Pancreas (tissue), 10 donors: ENCODE results near the gene SLC39A2. TPM values are rescaled to one million over a fixed set of nuclear protein-coding genes. Genes with fewer than 3 reads are reported as not detected.

Source experiments
- ATAC-seq, 4 donors: fragments of 200-7000 bp; cut with Tn5 transposase; one replicate each; pipeline versions ENCODE4 v1.8.0 to v1.9.1; 2020; ENCODE audit warnings: mild to moderate bottlenecking in 4 of 4, moderate library complexity in 4 of 4
- DNase-seq, 6 donors: peaks; one replicate each; pipeline ENCODE4 v3.0.0-alpha.2; 2020
- FAIRE-seq: peaks from 2 replicates; lab custom pipeline; 2012; peaks lifted over from hg19 to GRCh38; lab: Jason Lieb, UNC
- H3K27ac ChIP-seq, 4 donors: fragments of 200-600 bp; sonication (generic); 1 replicate in 3 of 4; 2 replicates in 1 of 4; pipeline versions ENCODE4 v1.5.0 to v1.8.0; 2020
- H3K27me3 ChIP-seq, 4 donors: fragments of 200-600 bp; one replicate each; pipeline ENCODE4 v1.8.0; 2021
- H3K36me3 ChIP-seq, 3 donors: fragments of 200-600 bp; sonication (generic) in 1 of 3; one replicate each; pipeline versions ENCODE4 v1.5.0 to v1.8.0; 2020 to 2021
- H3K4me1 ChIP-seq, 3 donors: fragments of 200-600 bp; one replicate each; pipeline ENCODE4 v1.8.0; 2021
- H3K4me3 ChIP-seq, 4 donors: fragments of 200-600 bp; sonication (generic) in 2 of 4; one replicate each; pipeline versions ENCODE4 v1.5.0 to v1.8.0; 2020 to 2021
- H3K9me3 ChIP-seq, 4 donors: fragments of 200-600 bp; one replicate each; pipeline ENCODE4 v1.8.0; 2021
- CTCF ChIP-seq, 4 donors: fragments of 200-600 bp; sonication (generic) in 3 of 4; IDR thresholded peaks; one replicate each; pipeline versions ENCODE4 v1.5.0 to v1.8.0; 2021; ENCODE audit warnings: antibody characterized with exemption in 4 of 4
- WGBS, 2 donors: extraction: QIAGEN DNeasy Blood & Tissue Kit; methylation state at CpG; one replicate each; pipeline ENCODE4 v1.1.7; 2013; 5-methylcytosine and 5-hydroxymethylcytosine counted together
- intact Hi-C, 3 donors: fragments of 100-400 bp; cut with DNase I; formaldehyde crosslinking; loops; one replicate each; pipeline versions ENCODE4 v1.11.1 to v1.14.2; 2022
- polyA plus RNA-seq, 2 donors: library from polyadenylated mRNA; stranded (reverse); fragments of 200-250 nt; gene quantifications; one replicate each; pipeline ENCODE4 v1.2.3, GENCODE V29; 2013
- total RNA-seq, 6 donors: library from RNA; stranded (reverse); fragmentation: NEBNext Ultra II Directional in 4 of 6; extraction: Animal tissue kit (Norgen Biotek cat#: 25700) in 4 of 6; gene quantifications; one replicate each; pipeline versions ENCODE4 v1.2.1 to v1.2.4, GENCODE V29; 2021 to 2023
- donor health status: healthy with polysubstance abuse.
- donor health status: DM: no; HTN: no; CAD: no; lungs with moderate emphysema.
- donor health status: DM: no; HTN: no; CAD: no.
- donor health status: control.
- donor health status: control.
- donor health status: Bipolar disorder and iron deficiency.
- donor health status: DM: yes; HTN: yes; CAD: no.
- donor health status: DM: no; HTN: no; CAD: no.
- donor health status: DM: no; HTN: no; CAD: no.
- donor health status: DM: yes; HTN: yes; CAD: no.

Gene SLC39A2
- total and polyA plus RNA-seq, 8 donors = 0.09 TPM; not detected in 7

DNA sequence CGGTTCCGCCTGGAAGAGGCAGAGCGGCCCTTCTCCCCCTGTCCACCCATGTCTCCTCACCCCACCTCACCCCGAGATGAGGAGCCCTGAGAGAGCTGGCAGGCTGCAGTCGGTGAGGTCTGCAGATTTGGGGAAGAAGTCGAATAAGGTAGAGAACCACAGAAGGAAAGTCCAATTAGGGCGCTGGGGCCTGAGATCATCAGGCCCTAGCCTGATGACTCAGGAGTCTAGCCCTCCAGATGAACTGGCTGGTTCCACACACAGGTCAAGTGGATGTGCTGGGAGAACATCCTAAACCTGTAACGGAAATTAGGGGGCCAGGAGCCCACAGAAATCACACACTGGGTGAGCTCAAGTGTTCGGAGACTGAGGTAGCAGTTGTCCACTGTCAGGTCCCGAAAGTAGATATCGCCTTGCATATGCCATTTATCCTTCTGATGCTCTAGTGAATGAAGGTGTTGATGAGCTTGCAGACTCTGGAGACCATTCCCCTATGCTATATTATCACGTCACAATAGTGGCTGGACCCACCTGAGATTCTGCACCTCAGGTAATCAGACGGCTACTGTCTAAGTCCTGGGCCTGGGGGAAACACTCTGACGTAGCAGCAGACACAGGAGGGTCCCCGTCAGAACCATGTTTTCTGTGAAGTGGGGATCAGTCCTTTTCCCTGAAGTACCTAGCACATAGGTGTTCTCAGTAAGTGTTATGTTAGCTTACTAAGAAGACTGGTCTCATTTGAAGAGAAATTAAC, 10.2 kb upstream of the SLC39A2 start:
- intact Hi-C loops = no loop called here
- Histone ChIP-seq H3K4me1 (peaks cover 5 to 28% (median 16%) of the 10 kb centered on the region in 3 donors), H3K4me3 (peak overlapping the region in 2 of 4 donors; percentile 89 to 95), H3K36me3 (peaks cover 0 to 18% (median 9%) of the 10 kb centered on the region in 3 donors), H3K27me3 (no peaks in the 10 kb centered on the region), H3K9me3 (no peaks in the 10 kb centered on the region), H3K27ac (peak overlapping the region; percentile 0 to 82 (median 43))
- WGBS, 2 donors = 90 to 91% methylated on average over 15 of the region's 15 CpGs
- TF ChIP-seq CTCF (IDR thresholded peaks at IDR 0.05) = no peak
- no peak for ATAC-seq
- DNase-seq = no peak
- FAIRE-seq = no peak

DNA sequence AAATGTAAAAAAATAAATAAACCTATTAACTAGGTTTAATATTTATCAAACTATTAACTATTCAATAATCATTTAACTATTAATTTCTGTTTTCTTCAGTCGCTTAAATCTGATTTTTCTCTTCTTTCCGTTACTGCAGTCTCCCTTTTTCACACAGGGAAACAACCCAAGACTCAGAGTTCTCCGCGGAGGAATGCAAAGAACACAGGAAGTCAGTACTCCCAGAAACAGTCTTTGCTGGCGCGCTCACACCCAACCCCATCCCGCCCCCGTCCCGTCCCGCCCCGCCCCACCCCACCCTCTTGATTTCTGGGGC, 9.7 kb upstream of the SLC39A2 start:
- no peaks in the 10 kb centered on the region for H3K27me3 ChIP-seq
- peak overlapping the region; percentile 13 to 82 (median 63) for H3K27ac ChIP-seq
- intact Hi-C loops = no loop called here
- whole genome bisulfite sequencing, 2 donors = 1% methylated on average over 11 of the region's 11 CpGs
- no peak for TF ChIP-seq CTCF (IDR thresholded peaks at IDR 0.05)
- no peak for DNase-seq
- peak overlapping the region in 2 of 4 donors; percentile 89 to 95 for H3K4me3 ChIP-seq
- H3K9me3 ChIP-seq = no peaks in the 10 kb centered on the region
- peaks cover 0 to 23% (median 10%) of the 10 kb centered on the region in 3 donors for H3K36me3 ChIP-seq
- no peak for ATAC-seq
- no peak for FAIRE-seq
- H3K4me1 ChIP-seq = peaks cover 5 to 28% (median 16%) of the 10 kb centered on the region in 3 donors

DNA sequence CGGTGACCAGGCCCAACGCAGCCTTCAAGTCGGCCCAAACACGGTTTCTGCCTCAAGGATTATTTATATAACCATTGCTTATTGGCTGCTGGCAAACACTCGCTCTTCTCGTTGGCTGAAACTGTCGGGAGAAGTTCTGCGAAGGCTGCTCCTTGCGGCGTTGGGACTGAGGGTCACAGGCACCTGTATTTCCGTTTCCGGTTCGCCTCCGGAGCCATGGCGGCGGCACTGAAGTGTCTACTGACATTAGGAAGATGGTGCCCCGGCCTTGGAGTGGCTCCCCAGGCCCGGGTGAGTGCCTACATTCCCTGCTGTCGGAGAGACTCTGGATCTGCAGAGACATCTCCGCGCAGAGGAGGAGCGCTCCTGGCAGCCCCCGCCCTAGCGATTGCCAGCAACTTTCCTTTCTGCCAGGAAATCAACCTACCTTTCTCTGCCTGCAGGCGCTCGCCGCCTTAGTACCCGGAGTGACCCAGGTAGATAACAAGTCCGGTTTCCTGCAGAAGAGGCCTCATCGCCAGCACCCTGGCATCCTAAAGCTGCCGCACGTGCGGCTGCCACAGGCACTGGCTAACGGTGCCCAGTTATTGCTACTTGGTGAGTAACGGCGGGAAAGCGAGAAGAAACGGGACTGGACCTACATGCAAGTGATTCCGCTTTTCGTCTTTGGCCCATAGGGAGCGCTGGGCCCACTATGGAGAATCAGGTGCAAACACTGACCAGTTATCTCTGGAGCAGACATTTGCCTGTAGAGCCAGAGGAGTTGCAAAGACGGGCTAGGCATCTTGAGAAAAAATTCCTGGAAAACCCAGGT, 9.1 kb upstream of the SLC39A2 start, which contains the start of gene METTL17:
Gene METTL17 (plus strand): TSS at position 194 of the 814 bp plus-strand sequence. CDS start 23 bp downstream, at position 217.
- H3K4me3 ChIP-seq = peak within 1 kb of the TSS; percentile 81 to 96 (median 92)
- H3K27ac ChIP-seq = peak within 1 kb of the TSS; percentile 13 to 82 (median 63)
- ATAC-seq = peak; percentile 94 to 98 (median 96)
- no peaks in the 10 kb centered on the region for H3K27me3 ChIP-seq
- H3K9me3 ChIP-seq = no peaks in the 10 kb centered on the region
- 0% methylated on average over 42 of the region's 42 CpGs for WGBS, 2 donors
- peaks cover 5 to 29% (median 16%) of the 10 kb centered on the region in 3 donors for H3K36me3 ChIP-seq
- intact Hi-C loops = no loop called here
- peak; percentile 82 to 94 (median 88) for DNase-seq
- peak; percentile 37 for FAIRE-seq
- TF ChIP-seq CTCF (IDR thresholded peaks at IDR 0.05) = peak in 1 of 4 donors; percentile 7
- H3K4me1 ChIP-seq = peaks cover 5 to 28% (median 16%) of the 10 kb centered on the region in 3 donors

DNA sequence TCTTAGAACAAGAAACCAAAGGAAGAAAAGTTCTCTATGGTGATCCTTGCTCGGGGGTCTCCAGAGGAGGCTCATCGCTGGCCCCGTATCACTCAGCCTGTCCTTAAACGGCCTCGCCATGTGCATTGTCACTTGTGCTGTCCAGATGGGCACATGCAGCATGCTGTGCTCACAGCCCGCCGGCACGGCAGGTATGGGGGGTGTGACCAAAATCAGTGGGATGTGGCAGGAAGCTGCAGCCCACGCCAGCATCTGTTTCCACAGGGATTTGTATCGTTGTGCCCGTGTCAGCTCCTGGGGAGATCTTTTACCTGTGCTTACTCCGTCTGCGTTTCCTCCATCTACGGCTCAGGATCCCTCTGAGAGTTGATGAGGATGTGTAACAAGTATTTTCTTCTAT, 2.6 kb upstream of the SLC39A2 start:
- ATAC-seq = no peak
- Histone ChIP-seq H3K27ac (no peak overlapping the region), H3K9me3 (no peaks in the 10 kb centered on the region), H3K36me3 (peaks cover 9 to 52% (median 33%) of the 10 kb centered on the region in 3 donors), H3K27me3 (no peaks in the 10 kb centered on the region), H3K4me1 (peaks cover 0 to 4% (median 3%) of the 10 kb centered on the region in 3 donors), H3K4me3 (no peak overlapping the region)
- intact Hi-C loops = no loop called here
- WGBS, 2 donors = 81 to 84% methylated on average over 14 of the region's 14 CpGs
- TF ChIP-seq CTCF (IDR thresholded peaks at IDR 0.05) = no peak
- FAIRE-seq = no peak
- no peak for DNase-seq
